ENCODE measurements around the gene COPZ2.

DNA sequence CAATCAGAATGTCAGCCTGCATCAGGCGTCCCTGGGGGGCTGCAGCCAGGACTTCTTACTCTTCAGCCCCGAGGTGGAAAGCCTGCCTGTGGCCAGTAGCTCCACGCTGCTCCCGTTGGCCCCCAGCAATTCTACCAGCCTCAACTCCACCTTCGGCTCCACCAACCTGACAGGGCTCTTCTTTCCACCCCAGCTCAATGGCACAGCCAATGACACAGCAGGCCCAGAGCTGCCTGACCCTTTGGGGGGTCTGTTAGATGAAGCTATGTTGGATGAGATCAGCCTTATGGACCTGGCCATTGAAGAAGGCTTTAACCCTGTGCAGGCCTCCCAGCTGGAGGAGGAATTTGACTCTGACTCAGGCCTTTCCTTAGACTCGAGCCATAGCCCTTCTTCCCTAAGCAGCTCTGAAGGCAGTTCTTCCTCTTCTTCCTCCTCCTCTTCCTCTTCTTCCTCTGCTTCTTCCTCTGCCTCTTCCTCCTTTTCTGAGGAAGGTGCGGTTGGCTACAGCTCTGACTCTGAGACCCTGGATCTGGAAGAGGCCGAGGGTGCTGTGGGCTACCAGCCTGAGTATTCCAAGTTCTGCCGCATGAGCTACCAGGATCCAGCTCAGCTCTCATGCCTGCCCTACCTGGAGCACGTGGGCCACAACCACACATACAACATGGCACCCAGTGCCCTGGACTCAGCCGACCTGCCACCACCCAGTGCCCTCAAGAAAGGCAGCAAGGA is 21.0 kb upstream of the COPZ2 start:
- TF ChIP-seq EZH2 (IDR thresholded peaks at IDR 0.05; ENCODE audit: borderline replicate concordance, low read length), result no peak
- TF ChIP-seq, protein P1, sequence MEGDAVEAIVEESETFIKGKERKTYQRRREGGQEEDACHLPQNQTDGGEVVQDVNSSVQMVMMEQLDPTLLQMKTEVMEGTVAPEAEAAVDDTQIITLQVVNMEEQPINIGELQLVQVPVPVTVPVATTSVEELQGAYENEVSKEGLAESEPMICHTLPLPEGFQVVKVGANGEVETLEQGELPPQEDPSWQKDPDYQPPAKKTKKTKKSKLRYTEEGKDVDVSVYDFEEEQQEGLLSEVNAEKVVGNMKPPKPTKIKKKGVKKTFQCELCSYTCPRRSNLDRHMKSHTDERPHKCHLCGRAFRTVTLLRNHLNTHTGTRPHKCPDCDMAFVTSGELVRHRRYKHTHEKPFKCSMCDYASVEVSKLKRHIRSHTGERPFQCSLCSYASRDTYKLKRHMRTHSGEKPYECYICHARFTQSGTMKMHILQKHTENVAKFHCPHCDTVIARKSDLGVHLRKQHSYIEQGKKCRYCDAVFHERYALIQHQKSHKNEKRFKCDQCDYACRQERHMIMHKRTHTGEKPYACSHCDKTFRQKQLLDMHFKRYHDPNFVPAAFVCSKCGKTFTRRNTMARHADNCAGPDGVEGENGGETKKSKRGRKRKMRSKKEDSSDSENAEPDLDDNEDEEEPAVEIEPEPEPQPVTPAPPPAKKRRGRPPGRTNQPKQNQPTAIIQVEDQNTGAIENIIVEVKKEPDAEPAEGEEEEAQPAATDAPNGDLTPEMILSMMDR (conservative IDR thresholded peaks at IDR 0.05 in 1 of 2, IDR thresholded peaks at IDR 0.05 in 1 of 2; ENCODE audit: extremely low read depth in 1 of 2, insufficient read depth in 1 of 2, low read depth in 1 of 2, low read length in 2 of 2), result no peak
